GM18873 (cell line): Measurements from ENCODE around the gene MSTO1.
A peak's percentile ranks its signal among the peaks of the same experiment; 100 is the strongest.
"Not testable (repeated sequence)": the region's sequence is repeated elsewhere in the genome, so short reads cannot be mapped to it uniquely, and the experiment has no call there.

Experiments
- ATAC-seq: cut with Tn5 transposase; IDR thresholded peaks from one replicate; pipeline ENCODE4 v1.9.1; 2021; ENCODE audit warnings: mild to moderate bottlenecking, moderate library complexity, moderate number of reproducible peaks; ENCODE audit not compliant: unreplicated experiment, low FRiP score

Gene MSTO1

DNA sequence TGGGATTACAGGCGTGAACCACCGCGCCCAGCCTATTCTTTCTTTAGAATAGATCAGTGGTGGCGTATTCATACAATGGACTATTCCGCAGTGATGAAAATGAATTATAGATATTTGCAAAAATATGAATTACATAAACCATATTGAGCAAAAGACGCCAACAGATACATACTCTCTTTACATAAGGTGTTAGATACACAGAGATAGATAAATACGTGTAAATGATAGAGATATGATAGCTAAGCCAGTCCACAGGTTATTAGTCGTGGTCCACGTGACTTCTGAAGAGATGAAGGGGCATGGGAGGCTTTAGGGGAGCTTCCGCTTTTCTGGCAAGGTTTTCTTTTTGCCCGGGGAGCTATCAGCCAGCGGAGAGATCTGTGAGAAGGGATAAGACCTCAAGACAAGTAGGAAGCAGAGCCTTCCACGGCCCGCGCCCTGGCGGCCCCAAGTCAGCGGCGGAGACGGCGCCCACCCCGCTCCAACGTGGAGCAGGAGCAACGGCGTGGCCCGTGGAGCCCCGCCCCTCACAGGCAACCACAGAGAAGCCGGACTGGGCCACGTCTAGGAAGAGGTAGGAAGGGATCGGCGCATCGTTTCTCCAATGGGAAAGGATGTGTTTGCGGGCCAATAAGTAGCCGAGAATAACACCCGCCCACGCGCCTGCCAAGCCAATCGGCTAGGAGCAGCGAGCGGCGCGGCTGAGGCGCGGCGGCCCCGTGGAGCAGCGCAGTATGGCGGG, at the start of gene MSTO1:
MSTO1 (plus strand) TSS at position 704 of the 742 bp plus-strand sequence; CDS start at position 735, 31 bp downstream.
- peak; percentile 86 for ATAC-seq

DNA sequence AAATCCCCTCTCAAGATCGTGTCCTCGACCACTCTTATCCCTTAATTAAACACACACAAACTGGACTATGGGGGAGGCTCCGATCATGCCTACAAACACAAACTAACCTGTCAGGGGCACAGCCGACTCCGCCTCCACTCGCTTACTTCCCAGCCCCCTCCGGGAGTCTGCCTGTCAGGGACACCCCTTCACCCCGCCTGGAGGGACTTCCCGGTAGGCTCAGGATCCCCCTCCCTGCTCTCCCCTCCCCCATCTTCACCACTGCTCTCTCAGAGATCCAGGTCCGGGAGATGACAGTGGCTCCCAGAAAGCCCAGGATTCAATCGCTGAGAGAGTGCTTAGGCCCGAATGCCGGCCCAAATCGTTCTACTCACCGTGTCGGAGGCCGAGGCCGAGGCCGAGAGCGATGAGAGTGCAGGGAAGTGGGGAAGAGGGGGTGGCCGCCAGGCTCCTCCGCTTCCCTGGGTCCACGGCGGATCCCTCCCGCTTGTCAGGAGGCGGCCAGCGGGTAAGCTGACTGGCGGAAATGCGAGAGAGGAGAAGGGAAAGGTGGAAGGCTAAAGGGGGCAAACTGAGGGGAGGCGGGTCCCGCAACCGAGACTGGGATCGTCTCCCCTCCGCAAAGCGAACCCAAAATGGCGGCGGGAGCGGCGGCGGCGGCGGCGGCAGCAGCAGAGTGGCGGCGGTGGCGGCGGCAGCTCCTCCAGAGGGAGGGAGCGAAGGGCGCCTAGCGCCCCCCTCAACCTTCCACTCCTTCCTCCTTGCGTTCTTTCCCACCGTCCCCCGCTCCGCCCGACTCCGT, 48.0 kb upstream of the MSTO1 start:
- peak; percentile 18 for ATAC-seq

DNA sequence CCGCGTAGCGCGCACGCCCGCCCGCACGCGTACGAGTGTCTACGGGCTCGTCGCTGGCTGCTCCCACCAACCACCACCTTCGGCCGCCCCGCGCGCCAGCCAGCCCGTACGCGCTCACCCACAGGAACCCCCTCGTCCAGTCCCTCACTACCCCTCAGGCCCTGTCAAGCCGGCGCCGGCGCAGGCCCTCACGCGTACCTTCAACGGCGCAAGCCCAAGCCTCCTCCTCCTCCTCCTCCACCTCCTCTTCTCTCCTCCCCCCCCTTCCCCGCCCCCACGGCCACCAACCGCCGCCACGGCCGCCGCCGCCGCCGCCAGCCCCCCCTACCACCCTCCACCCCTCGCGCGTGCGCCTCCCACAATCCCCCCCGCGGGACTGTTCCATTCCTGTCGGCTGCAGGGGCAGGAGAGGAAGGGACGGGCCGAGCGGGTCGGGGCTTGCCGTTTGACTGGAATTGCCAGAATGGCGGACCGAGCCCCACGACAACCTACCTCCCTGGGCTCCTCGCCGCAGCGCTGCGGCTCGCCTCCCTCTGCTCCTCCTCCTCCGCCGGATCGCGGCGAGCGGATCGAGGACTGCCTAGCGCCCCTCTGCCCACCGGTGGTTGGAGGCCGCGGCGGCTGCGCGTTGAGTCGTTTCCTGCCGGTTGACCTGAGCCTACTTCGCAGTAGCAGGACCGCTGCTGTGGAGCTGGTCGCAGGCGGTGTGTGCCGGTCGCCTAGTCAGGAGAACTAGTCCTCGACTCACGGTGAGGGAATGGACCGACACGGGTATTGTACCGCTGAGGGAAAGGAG, 47.2 kb upstream of the MSTO1 start, which contains the start of gene ASH1L:
ASH1L (minus strand) TSS at position 223 of the 796 bp plus-strand sequence. CDS start 41,284 bp downstream, outside the sequence.
- peak; percentile 58 for ATAC-seq

DNA sequence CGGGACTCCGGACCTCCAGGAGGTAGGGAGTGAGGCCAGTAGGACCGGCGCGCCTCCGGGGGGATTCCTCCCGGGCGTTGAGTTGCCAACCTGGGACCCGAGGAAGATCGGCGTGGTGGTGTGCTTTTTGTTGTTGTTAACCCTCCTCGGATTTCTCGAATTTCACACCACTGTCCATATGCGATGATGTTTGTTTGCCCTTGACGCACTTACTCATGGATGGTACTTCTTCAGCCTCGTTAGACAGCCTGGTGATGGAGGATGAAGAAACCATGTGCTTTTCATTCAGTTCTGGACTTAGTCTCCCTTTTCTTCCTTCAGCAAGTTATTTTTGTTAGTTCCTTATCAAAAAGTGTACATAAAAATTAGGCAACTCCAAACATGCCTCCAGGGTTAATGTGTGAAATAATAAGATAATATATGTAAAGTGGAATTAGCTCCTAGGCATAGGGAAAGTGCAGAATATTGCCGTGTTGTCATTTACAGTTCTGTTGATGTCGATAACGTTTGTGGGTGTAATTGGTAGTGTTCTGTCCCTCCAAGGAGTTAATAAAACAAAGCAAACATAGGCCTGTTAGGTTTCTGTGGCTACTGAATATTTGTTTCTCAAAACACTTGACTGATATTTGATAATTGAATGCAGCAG, 46.5 kb upstream of the MSTO1 start:
- ATAC-seq: not testable (repeated sequence)

DNA sequence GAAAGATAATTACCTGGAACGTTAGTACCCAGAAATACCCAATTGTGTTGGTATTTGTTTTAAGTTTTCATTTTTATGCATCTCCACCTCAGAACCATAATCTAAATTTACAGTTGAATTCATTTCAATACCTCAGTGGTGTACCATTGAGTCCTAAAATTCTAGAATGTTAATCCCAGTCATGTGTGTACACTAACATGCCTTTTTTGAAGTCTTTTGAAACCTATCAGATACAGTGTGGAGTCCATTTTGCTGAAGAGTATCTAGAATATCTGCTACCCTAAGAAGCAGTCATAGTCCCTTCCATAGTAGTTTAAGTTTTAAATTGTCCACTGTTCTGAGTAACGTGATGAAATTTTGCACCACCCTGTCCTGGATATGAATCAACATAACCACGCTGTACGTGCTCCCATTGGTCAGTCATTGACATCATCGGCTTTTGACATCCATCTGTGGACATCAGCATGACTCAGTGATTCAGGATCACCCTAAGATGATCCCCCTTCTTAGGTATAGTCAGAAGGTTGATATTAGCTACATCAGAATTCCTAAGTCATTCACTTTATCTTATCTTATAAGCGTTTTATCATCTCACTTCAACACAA, 39.9 kb upstream of the MSTO1 start:
- no peak for ATAC-seq

DNA sequence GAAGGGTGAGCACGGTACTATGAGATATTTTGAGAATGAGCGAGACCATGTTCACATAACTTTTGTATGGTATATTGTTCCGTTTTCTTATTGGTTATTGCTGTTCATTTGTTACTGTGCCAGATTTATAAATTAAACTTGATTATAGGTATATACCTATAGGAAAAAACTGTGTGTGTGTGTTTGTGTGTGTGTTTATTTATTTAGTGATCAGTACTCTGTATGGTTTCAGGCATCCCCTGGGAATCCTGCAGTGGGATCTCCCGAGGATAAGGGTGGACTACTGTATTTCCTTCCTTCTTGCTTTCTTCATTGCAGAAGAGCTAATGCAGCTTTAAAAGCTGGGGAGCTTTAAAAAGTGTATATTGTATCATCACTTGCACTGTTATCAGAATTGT, 39.4 kb upstream of the MSTO1 start:
- ATAC-seq: no peak

DNA sequence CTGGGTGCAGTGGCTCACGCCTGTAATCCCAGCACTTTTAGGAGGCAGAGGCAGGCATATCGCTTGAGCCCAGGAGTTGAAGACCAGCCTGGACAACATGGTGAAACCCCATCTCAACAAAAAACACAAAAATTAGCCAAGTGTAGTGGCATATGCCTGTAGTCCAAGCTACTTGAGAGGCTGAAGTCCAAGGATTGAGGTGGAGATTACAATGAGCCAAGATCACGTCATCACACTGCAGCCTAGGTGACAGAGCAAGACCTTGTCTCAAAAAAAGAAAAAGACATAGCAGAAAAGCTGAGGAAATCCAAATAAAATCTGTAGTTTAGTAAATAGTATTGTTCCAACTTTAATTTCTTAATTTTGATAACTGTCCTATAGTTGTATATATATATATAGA, 35.9 kb upstream of the MSTO1 start:
- ATAC-seq: no peak

DNA sequence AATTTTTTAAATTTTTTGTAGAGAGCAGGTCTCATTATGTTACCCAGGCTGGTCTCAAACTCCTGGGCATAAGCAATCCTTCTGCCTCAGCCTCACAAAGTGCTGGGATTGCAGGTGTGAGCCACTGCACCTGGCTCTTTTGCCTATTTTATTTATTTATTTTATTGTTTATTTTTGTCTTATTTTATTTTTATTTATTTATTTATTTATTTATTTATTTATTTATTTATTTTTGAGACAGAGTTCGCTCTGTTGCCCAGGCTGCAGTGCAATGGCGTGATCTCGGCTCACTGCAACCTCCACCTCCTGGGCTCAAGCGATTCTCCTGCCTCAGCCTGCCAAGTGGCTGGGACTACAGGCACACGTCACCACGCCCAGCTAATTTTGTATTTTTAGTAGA, 34.4 kb upstream of the MSTO1 start:
- ATAC-seq: not testable (repeated sequence)

DNA sequence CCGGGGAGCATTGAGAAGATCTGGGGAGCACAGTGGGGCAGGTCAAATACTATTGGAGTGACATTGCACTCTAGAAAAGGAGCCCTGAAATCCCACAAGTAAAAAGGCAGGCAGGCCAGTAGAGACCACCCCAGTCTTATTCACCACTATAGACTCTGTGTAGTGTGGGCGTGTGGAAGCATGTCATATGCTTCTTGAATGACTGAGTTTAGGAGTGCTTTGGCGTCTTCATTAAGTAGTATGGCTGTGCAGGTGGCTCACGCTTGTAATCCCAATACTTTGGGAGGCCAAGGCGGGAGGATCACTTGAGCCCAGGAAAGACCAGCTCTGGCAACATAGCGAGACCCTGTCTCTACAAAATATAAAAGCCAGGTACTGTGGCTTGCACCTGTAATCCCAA, 26.2 kb upstream of the MSTO1 start:
- ATAC-seq: not testable (repeated sequence)

DNA sequence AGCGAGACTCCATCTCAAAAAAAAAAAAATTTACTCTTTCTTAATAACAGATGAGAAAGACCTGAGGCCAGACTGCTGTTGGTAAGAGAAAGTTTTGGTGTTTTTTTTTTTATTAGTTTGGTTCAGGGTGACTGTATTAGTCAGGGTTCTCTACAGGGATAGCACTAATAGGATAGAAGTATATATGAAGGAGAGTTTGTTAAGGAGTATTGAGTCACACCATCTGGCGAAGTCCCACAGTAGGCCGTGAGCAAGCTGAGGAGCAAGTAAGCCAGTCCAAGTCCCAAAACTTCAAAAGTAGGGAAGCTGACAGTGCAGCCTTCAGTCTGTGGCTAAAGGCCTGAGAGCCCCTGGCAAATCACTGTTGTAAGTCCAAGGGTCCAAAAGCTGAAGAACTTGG, 20.7 kb upstream of the MSTO1 start:
- not testable (repeated sequence) for ATAC-seq

DNA sequence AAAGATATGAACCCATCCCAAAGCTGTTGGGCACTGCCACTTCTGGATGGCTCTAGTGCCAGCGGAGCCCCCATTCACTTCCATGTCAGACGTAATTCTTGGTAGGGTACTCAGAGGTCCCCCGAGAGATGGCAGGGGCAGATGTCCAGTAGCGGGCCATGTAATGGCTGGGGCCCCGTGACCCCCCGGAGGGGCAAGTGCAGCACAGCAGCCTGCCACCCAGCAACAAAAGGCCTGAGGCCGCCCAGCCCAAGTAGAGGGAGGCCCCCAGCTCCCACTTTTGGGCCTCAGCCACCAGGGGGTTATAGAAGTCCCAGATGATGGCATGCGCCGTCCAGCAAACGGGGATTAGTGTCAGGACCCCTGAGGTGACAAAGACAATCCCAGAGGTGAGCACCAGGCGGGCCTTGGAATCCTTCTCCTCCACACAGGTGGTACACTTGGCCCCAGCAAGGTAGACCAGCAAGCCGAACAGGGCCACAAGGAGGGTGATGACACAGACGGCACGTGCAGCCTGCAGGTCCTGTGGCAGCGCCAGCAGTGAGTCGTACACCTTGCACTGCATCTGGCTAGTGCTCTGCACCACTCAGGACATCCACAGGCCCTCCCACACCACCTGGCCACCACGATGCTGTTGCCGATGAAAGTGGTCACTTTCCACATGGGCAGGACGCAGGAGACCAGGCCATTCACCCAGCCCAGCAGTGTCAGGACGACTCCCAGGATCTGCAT, 19.3 kb upstream of the MSTO1 start:
- not testable (repeated sequence) for ATAC-seq

DNA sequence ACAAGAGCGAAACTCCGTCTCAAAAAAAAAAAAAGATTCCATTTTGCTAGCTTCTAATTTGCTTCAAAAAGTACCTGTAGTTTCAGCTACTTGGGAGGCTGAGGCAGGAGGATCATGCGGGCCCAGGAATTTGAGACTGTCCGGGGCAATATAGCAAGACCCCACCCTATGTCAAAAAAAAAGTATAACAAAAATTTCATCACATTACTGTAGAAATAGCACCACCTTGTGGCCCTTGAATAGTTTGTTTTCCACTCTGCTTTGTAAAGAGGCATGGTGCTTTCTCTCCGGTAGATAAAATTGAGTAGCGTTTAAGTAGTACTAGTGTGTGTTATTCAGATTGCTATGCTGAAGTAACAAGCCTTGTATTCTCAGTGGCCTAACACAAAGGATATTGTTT, 18.2 kb upstream of the MSTO1 start:
- ATAC-seq: no peak

DNA sequence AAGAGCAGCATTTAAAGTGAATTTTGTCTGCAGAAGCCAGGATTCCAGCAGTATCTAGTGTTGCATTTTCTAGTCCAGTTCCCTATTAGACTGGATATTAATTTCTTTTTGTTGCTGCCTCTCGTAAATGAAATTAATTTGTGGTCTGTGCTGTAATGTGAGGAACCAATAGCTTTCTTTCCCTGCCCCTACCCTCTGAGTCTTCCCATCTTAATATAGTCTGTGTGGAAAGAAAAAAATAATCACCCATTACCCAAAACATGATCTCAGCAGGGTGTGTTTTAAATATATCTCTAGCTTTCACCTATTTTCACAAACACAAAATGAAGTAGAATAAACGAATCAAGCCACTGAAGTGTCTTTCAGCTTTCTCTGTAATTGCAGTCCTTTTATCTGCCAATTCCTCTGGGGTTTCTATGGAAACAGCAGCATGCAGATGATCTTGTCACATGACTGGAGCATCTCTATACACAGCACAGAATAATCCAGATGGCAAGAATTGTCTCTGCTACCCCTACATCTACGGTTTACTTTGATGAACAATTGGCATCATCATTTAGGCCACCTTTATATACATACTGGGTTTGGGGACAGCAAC, 14.0 kb upstream of the MSTO1 start:
- ATAC-seq: not testable (repeated sequence)

DNA sequence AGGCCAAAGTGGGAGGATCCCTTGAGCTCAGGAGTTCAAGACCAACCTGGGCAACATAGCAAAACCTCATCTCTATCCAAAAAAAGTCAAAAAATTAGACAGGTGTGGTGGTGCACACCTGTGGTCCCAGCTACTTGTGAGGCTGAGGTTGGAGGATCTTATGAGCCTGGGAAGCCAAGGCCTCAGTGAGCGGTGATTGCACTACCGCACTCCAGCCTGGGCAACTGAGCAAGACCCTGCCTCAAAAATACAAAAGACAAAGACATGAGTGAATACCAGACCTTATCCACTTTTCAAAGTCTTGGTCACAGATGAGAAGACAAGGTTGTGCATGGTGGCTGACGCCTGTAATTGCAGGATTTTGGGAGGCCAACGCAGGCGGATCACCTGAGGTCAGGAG, 13.2 kb upstream of the MSTO1 start:
- ATAC-seq: no peak

DNA sequence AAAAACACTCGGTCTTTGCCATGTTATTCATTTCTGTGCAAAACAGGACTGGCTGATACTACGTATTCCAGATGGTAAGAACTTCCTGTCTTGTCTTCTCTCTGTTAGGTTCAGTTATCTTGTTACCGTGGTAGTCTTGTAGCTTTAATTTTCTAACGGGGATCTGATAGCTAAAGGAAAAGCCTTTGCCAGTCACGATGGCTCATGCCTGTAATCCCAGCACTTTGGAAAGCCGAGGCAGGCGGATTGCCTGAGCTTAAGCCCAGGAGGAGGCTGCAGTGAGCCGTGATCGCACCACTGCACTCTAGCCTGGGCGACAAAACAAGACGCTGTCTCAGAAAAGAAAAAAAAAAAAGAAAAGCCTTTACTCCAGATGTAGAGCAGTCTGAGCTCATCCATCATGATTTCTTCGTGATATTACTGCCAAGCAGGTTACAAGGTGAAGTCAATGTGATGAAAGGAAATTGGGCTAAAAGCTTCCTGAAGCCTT, 11.1 kb upstream of the MSTO1 start:
- ATAC-seq: no peak

DNA sequence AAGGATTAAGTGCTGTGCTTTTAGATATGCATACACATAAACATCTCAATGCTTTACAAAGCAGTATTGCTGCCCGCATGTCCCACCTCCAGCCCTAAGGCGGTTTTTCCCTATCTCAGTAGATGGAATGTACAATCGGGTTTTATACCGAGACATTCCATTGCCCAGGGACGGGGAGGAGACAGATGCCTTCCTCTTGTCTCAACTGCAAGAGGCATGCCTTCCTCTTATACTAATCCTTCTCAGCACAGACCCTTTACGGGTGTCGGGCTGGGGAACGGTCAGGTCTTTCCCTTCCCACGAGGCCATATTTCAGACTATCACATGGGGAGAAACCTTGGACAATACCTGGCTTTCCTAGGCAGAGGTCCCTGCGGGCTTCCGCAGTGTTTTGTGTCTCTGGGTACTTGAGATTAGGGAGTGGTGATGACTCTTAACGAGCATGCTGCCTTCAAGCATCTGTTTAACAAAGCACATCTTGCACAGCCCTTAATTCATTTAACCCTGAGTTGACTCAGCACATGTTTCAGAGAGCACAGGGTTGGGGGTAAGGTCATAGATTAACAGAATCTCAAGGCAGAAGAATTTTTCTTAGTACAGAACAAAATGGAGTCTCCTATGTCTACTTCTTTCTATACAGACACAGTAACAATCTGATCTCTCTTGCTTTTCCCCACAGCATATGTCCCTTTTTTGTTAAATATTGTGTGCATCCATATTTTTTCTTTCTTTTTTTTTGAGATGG, 10.0 kb upstream of the MSTO1 start:
- not testable (repeated sequence) for ATAC-seq

DNA sequence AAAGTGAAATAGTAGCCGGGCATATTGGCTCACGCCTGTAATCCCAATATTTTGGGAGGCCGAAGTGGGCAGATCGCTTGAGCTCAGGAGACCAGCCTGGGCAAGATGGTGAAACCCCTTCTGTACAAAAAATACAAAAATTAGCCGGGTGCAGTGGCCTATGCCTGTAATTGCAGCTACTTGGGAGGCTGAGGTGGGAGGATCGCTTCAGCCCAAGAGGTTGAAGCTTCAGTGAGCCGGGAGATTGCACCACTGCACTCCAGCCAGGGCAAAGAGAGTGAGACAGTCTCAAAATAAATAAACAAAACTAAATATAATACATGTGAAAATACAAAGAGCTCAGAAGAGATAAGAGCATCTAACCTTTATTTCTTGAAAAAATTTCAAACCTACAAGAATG, 2.3 kb upstream of the MSTO1 start:
- no peak for ATAC-seq

DNA sequence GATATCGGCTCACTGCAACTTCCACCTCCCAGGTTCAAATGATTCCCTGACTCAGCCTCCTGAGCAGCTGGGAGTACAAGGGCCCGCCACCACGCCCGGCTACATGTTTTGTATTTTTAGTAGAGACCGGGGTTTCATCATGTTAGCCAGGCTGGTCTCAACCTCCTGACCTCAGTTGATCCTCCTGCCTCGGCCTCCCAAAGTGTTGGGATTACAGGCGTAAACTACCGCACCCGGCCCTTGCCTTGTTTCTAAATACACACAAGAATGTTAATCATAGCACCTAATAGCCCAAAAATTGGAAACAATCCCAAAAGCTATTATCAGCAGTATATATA, 1.2 kb upstream of the MSTO1 start:
- no peak for ATAC-seq
